Heart left ventricle (tissue), 16 donors: ENCODE data around the gene TSEN54. TPM values are rescaled to one million over a fixed set of nuclear protein-coding genes. Genes with fewer than 3 reads are reported as not detected.
A peak's percentile ranks its signal among the peaks of the same experiment; 100 is the strongest.

Experiments
- ATAC-seq, 4 donors: fragments of 200-7000 bp; cut with Tn5 transposase; one replicate each; pipeline ENCODE4 v1.9.1; 2020 to 2022; ENCODE audit warnings: moderate library complexity in 4 of 4, mild to moderate bottlenecking in 3 of 4, moderate number of reproducible peaks in 1 of 4
- DNase-seq, 5 donors: peaks; one replicate each; pipeline ENCODE4 v3.0.0-alpha.2; 2020
- H3K27ac ChIP-seq, 12 donors: fragments of 200-600 bp; sonication (generic) in 4 of 12; one replicate each; pipeline versions ENCODE4 v1.5.0 to v1.8.0; 2016 to 2022; ENCODE audit warnings: mild to moderate bottlenecking in 2 of 12
- H3K27me3 ChIP-seq, 9 donors: fragments of 200-600 bp; sonication (generic) in 2 of 9; one replicate each; pipeline versions ENCODE4 v1.5.1 to v1.8.0; 2016 to 2022; ENCODE audit warnings: mild to moderate bottlenecking in 3 of 9
- H3K36me3 ChIP-seq, 9 donors: fragments of 200-600 bp; sonication (generic) in 2 of 9; one replicate each; pipeline versions ENCODE4 v1.5.0 to v1.8.0; 2018 to 2022; ENCODE audit warnings: mild to moderate bottlenecking in 2 of 9
- H3K4me1 ChIP-seq, 12 donors: fragments of 200-600 bp; sonication (generic) in 4 of 12; one replicate each; pipeline versions ENCODE4 v1.5.0 to v1.8.0; 2016 to 2022; ENCODE audit warnings: mild to moderate bottlenecking in 3 of 12
- H3K4me3 ChIP-seq, 12 donors: fragments of 200-600 bp; sonication (generic) in 4 of 12; one replicate each; pipeline versions ENCODE4 v1.5.0 to v1.8.0; 2017 to 2022; ENCODE audit warnings: mild to moderate bottlenecking in 9 of 12, moderate library complexity in 4 of 12
- H3K9me3 ChIP-seq, 12 donors: fragments of 200-600 bp; sonication (generic) in 4 of 12; one replicate each; pipeline versions ENCODE4 v1.5.0 to v1.8.0; 2016 to 2022; ENCODE audit warnings: mild to moderate bottlenecking in 1 of 12
- POLR2A ChIP-seq, 2 donors: fragments of 450-650 bp; IDR thresholded peaks; one replicate each; pipeline ENCODE4 v1.6.1; 2017; ENCODE audit warnings: antibody characterized with exemption in 2 of 2, mild to moderate bottlenecking in 2 of 2, moderate library complexity in 2 of 2
- WGBS, 4 donors: extraction: QIAGEN DNeasy Blood & Tissue Kit in 2 of 4; methylation state at CpG; one replicate each; pipeline versions ENCODE4 v1.1.5 to v1.1.7; 2013 to 2018; 5-methylcytosine and 5-hydroxymethylcytosine counted together
- intact Hi-C, 10 donors: fragments of 100-400 bp; cut with DNase I; formaldehyde crosslinking; loops; one replicate each; pipeline versions ENCODE4 v1.11.1 to v1.14.2; 2022
- polyA plus RNA-seq, 2 donors: library from polyadenylated mRNA; stranded (reverse); fragments of 200-250 nt; gene quantifications; one replicate each; pipeline ENCODE4 v1.2.3, GENCODE V29; 2013
- total RNA-seq, 9 donors: library from RNA; depleted of rRNA in 2 of 9; stranded (reverse); fragments of >200 nt in 2 of 9; fragmentation: NEBNext Ultra II Directional in 3 of 9; extraction: Animal tissue kit (Norgen Biotek cat#: 25700) in 3 of 9; gene quantifications; one replicate each; pipeline versions ENCODE4 v1.1.0 to v1.2.4, GENCODE V29; 2016 to 2023
- TF ChIP-seq, protein P1 (sequence below), 12 donors: fragments of 200-600 bp; sonication (generic) in 4 of 12; IDR thresholded peaks; one replicate each; pipeline versions ENCODE4 v1.5.0 to v1.8.0; 2018 to 2022; ENCODE audit warnings: antibody characterized with exemption in 12 of 12, mild to moderate bottlenecking in 5 of 12
- donor health status: ischemic (EF 13 %, LVEDD 7.1; RV severe dilation, severe dysfunction).
- donor health status: healthy with polysubstance abuse.
- donor health status: DM: no; HTN: yes; CAD: no.
- donor health status: DM: no; HTN: no; CAD: no.
- donor health status: ischemic (EF 25% LVEDD 6.9; RV normal size, moderate dysfunction).
- donor health status: ischemic (EF 25% LVEDD 5.7; RV mildly dilated, moderate dysfunction).
- donor health status: healthy.
- donor health status: DM: yes; HTN: yes; CAD: no.
- donor health status: ischemic (EF 35%, LVEDD 5.7; RV mildly dilated, moderate dysfunction).
- donor health status: nonischemic (EF 11% LVEDD 7.7; RV severe dilation, severe dysfunction).
- donor health status: DM: yes; HTN: yes; CAD: no.
- donor health status: PGD.
- donor health status: ischemic (EF 29% LVEDD 5.4; RV normal size, mild dysfunction).
- donor health status: nonischemic (EF 23%, LVEDD 6.1; RV moderate dilation, normal function).

Gene TSEN54
- total and polyA plus RNA-seq, 11 donors = 4.0 to 12.4 (median 9.4) TPM

DNA sequence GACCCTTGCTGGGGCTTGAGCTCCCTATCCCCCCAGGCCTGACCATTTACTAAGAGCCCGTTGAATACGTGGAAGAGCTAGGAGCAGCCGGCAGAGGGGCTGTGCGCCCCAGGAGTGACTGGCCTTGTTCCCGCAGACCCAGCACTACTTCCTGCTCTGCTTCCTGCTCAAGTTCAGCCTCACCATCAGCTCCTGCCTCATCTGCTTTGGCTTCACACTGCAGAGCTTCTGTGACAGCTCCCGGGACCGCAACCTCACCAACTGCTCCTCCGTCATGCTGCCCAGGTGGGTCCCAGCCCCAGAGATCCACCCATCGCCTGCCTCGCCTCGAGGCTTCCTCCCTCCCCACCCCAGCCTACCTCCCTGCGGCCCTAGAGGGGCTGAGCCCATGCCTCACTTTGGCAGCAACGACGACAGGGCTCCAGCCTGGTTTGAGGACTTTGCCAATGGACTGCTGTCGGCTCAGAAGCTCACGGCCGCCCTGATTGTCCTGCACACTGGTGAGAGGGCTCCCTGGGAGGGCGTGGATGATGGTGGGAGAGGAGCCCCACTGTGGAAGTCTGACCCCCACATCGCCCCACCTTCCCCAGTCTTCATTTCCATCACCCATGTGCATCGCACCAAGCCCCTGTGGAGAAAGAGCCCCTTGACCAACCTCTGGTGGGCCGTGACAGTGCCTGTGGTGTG lies 18.1 kb upstream of the TSEN54 start:
- TF ChIP-seq POLR2A (IDR thresholded peaks at IDR 0.05) = no peak
- TF ChIP-seq, protein P1, sequence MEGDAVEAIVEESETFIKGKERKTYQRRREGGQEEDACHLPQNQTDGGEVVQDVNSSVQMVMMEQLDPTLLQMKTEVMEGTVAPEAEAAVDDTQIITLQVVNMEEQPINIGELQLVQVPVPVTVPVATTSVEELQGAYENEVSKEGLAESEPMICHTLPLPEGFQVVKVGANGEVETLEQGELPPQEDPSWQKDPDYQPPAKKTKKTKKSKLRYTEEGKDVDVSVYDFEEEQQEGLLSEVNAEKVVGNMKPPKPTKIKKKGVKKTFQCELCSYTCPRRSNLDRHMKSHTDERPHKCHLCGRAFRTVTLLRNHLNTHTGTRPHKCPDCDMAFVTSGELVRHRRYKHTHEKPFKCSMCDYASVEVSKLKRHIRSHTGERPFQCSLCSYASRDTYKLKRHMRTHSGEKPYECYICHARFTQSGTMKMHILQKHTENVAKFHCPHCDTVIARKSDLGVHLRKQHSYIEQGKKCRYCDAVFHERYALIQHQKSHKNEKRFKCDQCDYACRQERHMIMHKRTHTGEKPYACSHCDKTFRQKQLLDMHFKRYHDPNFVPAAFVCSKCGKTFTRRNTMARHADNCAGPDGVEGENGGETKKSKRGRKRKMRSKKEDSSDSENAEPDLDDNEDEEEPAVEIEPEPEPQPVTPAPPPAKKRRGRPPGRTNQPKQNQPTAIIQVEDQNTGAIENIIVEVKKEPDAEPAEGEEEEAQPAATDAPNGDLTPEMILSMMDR (IDR thresholded peaks at IDR 0.05) = no peak
- no peaks in the 10 kb centered on the region for H3K27me3 ChIP-seq
- WGBS, 4 donors = 66 to 76% (median 71%) methylated on average over 16 to 21 of the region's 21 CpGs
- ATAC-seq (peak in 1 of 4 donors; percentile 12), DNase-seq (peak in 1 of 5 donors; percentile 16)
- peaks cover 0 to 43% (median 19%) of the 10 kb centered on the region in 12 donors for H3K4me1 ChIP-seq
- no peaks in the 10 kb centered on the region for H3K9me3 ChIP-seq
- H3K36me3 ChIP-seq = peaks cover 0 to 91% (median 79%) of the 10 kb centered on the region in 9 donors
- intact Hi-C loops = no loop called here
- peak overlapping the region in 8 of 12 donors; percentile 45 to 72 (median 59) for H3K27ac ChIP-seq
- H3K4me3 ChIP-seq = no peak overlapping the region

DNA sequence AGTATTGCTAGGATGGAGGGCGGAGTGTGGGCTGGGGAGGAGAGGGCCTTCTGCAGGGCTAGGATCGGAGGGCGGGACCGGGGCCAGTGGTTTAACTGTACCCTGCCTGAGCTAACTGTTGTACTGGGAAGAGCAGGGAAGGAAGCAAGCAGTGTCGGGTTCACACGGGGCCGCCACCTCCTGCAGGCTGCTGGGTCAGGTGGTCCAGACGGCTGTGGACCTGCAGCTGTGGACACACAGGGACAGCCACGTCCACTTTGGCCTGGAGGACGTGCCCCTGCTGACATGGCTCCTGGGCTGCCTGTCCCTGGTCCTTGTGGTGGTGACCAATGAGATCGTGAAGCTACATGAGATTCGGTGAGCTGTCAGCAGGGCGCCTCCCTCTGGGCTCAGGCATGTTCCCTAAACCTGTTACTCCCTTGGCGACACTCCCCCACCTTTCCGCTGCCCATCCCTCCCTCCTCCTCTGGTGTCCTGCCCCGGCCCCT lies 17.6 kb upstream of the TSEN54 start:
- DNase-seq (peak in 1 of 5 donors; percentile 65), ATAC-seq (peak in 2 of 4 donors; percentile 3 to 16)
- 45 to 55% (median 50%) methylated on average over 13 to 16 of the region's 16 CpGs for WGBS, 4 donors
- TF ChIP-seq POLR2A (IDR thresholded peaks at IDR 0.05) = no peak
- TF ChIP-seq, protein P1 (IDR thresholded peaks at IDR 0.05) = no peak
- peak overlapping the region in 10 of 12 donors; percentile 45 to 75 (median 59) for H3K27ac ChIP-seq
- H3K4me3 ChIP-seq = no peak overlapping the region
- peaks cover 0 to 43% (median 19%) of the 10 kb centered on the region in 12 donors for H3K4me1 ChIP-seq
- no peaks in the 10 kb centered on the region for H3K27me3 ChIP-seq
- H3K36me3 ChIP-seq = peaks cover 0 to 91% (median 79%) of the 10 kb centered on the region in 9 donors
- intact Hi-C loops = no loop called here
- no peaks in the 10 kb centered on the region for H3K9me3 ChIP-seq

DNA sequence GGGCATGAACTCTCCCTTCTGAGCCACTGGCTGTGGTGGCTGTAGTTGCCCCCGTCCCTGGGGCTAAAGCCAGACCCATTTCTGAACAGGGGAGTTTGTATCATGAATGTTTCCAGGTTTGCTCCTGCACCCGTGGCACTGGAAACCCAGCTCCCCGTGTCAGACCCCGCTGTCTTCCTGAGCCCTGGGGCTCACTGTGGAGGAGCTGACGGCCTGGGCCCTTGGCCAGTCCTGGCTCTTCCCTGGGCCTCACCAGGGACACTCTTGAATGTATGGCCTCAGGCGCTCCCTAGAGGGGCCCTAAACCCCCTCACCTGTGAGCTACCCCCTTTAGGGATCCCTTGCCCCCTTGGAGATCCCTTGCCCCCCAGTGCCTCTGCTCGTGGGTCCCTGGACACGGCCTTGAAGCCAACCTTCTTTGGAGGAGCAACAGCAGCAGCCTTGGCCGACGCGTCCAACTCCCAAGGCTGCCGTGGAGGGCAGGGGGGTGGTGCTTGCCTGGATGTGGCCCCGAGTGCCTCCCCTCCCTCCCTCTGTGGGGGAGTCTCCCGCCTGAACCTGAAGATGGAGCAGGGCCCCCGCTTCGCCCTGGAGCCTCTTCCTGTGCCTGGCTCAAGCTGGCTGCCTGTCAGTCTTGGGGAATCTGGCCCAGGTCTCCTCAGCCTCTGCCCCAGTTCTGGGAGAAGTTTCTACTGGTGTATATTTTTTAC lies 16.9 kb upstream of the TSEN54 start:
- intact Hi-C loops = loop anchor here in 1 of 10 donors (5.0 kb wide), 1 partner anchor 42 kb away; the partner anchor contains the start of gene TMEM94
- H3K36me3 ChIP-seq = peaks cover 0 to 90% (median 80%) of the 10 kb centered on the region in 9 donors
- peak overlapping the region; percentile 28 to 75 (median 56) for H3K27ac ChIP-seq
- ATAC-seq (peak in 2 of 4 donors; percentile 6), DNase-seq (peak in 1 of 5 donors; percentile 35)
- no peak overlapping the region for H3K4me3 ChIP-seq
- TF ChIP-seq, protein P1 (IDR thresholded peaks at IDR 0.05) = no peak
- TF ChIP-seq POLR2A (IDR thresholded peaks at IDR 0.05) = no peak
- 48 to 73% (median 60%) methylated on average over 3 to 16 of the region's 16 CpGs for WGBS, 4 donors
- H3K27me3 ChIP-seq = no peaks in the 10 kb centered on the region
- H3K4me1 ChIP-seq = peaks cover 0 to 48% (median 19%) of the 10 kb centered on the region in 12 donors
- no peaks in the 10 kb centered on the region for H3K9me3 ChIP-seq
